Inflammatory macrophage treated with lipopolysaccharide for 4 hours (primary cell): ENCODE measurements around the gene FAM83B.
"Not testable (repeated sequence)": the region's sequence is repeated elsewhere in the genome, so short reads cannot be mapped to it uniquely, and the experiment has no call there.

ENCODE experiments used
- DNase-seq: peaks from one replicate; pipeline ENCODE4 v3.0.0-alpha.2; 2020

FAM83B gene

GRCh38 chr6:54846243-54846856, at the start of gene FAM83B:
FAM83B (plus strand) TSS chr6:54846771; CDS start chr6:54870247, 23,476 bp downstream.
- no peak for DNase-seq

- not testable (repeated sequence) for DNase-seq
These were observed 49.7 kb upstream of the FAM83B start for GRCh38 chr6:54796918-54797317.

GRCh38 chr6:54800050-54800600, 46.4 kb upstream of the FAM83B start:
- DNase-seq: no peak

- DNase-seq: no peak
These were observed 45.3 kb upstream of the FAM83B start for GRCh38 chr6:54801244-54801643.

GRCh38 chr6:54801669-54802068, 44.9 kb upstream of the FAM83B start:
- peak; percentile 0 for DNase-seq

GRCh38 chr6:54802775-54803634, 43.6 kb upstream of the FAM83B start:
- DNase-seq: no peak

GRCh38 chr6:54805077-54805476, 41.5 kb upstream of the FAM83B start:
- DNase-seq: no peak

GRCh38 chr6:54810147-54810546, 36.4 kb upstream of the FAM83B start:
- DNase-seq: no peak

GRCh38 chr6:54813892-54814291, 32.7 kb upstream of the FAM83B start:
- DNase-seq: no peak

- no peak for DNase-seq
These were observed 29.3 kb upstream of the FAM83B start for GRCh38 chr6:54817236-54817635.

- DNase-seq: no peak
These were observed 28.7 kb upstream of the FAM83B start for GRCh38 chr6:54817834-54818233.

GRCh38 chr6:54824225-54824624, 22.3 kb upstream of the FAM83B start:
- not testable (repeated sequence) for DNase-seq

GRCh38 chr6:54827010-54827409, 19.6 kb upstream of the FAM83B start:
- no peak for DNase-seq

GRCh38 chr6:54830216-54830615, 16.4 kb upstream of the FAM83B start:
- no peak for DNase-seq

GRCh38 chr6:54835176-54835575, 11.4 kb upstream of the FAM83B start:
- DNase-seq: no peak

GRCh38 chr6:54846857-54847674, 495 bp downstream of the FAM83B start:
- DNase-seq: no peak

GRCh38 chr6:54847799-54848597, 1.4 kb downstream of the FAM83B start:
- no peak for DNase-seq

- no peak for DNase-seq
These were observed 3.5 kb downstream of the FAM83B start for GRCh38 chr6:54850114-54850513.

- DNase-seq: no peak
These were observed 9.6 kb downstream of the FAM83B start for GRCh38 chr6:54856129-54856528.

GRCh38 chr6:54860132-54860531, 13.6 kb downstream of the FAM83B start:
- no peak for DNase-seq

- no peak for DNase-seq
These were observed 14.2 kb downstream of the FAM83B start for GRCh38 chr6:54860739-54861138.

GRCh38 chr6:54861905-54862616, 15.5 kb downstream of the FAM83B start:
- DNase-seq: no peak
